A673 (cell line): Measurements from ENCODE around the gene LRP1. TPM values are rescaled to one million over a fixed set of nuclear protein-coding genes. Genes with fewer than 3 reads are reported as not detected.

Source experiments
- BruUV-seq: library from RNA; stranded (reverse); fragments of 400-500 nt; replicated peaks from 2 replicates; lab custom pipeline; 2021; lab: Mats Ljungman, UMichigan
- CTCF ChIA-PET: fragments of 300-600 bp; sonication (Branson Sonifier 250); formaldehyde crosslinking; loops from one replicate; lab custom pipeline; 2022; ENCODE audit warnings: antibody characterized with exemption; lab: Charles Lee
- POLR2A ChIA-PET: fragments of 300-600 bp; sonication (Branson Sonifier 250); formaldehyde crosslinking; loops from one replicate; lab custom pipeline; 2022; ENCODE audit warnings: antibody characterized with exemption; ENCODE audit not compliant: low non-redundant PET; lab: Charles Lee
- DNase-seq: peaks from one replicate; pipeline ENCODE4 v3.0.0-alpha.2; 2015; ENCODE audit warnings: low spot score
- H3K27ac ChIP-seq: fragments of 200-600 bp; sonication (generic); 2 replicates; pipeline ENCODE4 v1.5.1; 2016; ENCODE audit warnings: mixed run types, low read depth, mild to moderate bottlenecking, mixed read lengths, antibody characterized with exemption, low read length; ENCODE audit not compliant: poor library complexity, severe bottlenecking
- H3K27me3 ChIP-seq: fragments of 200-600 bp; sonication (generic); replicated peaks from 2 replicates; pipeline ENCODE4 v1.6.1; 2017; ENCODE audit warnings: mixed run types, low read depth, mild to moderate bottlenecking, mixed read lengths, antibody characterized with exemption, low read length; ENCODE audit not compliant: insufficient read depth, poor library complexity
- H3K36me3 ChIP-seq: fragments of 200-600 bp; sonication (generic); 2 replicates; pipeline ENCODE4 v1.6.1; 2016; ENCODE audit warnings: mixed run types, mild to moderate bottlenecking, mixed read lengths, antibody characterized with exemption, low read length; ENCODE audit not compliant: insufficient read depth, poor library complexity, severe bottlenecking
- H3K4me1 ChIP-seq: fragments of 200-600 bp; sonication (generic); 2 replicates; pipeline ENCODE4 v1.6.1; 2017; ENCODE audit warnings: mixed run types, mild to moderate bottlenecking, mixed read lengths, antibody characterized with exemption, low read length; ENCODE audit not compliant: insufficient read depth, poor library complexity, severe bottlenecking
- H3K4me3 ChIP-seq: fragments of 200-600 bp; sonication (generic); 2 replicates; pipeline ENCODE4 v1.5.1; 2016; ENCODE audit warnings: low read depth, mixed run types, mild to moderate bottlenecking, mixed read lengths, low read length; ENCODE audit not compliant: poor library complexity, severe bottlenecking
- H3K9me3 ChIP-seq: fragments of 200-600 bp; sonication (generic); 2 replicates; pipeline ENCODE4 v1.6.1; 2016; ENCODE audit warnings: mixed run types, low read depth, mild to moderate bottlenecking, mixed read lengths, antibody characterized with exemption, low read length; ENCODE audit not compliant: poor library complexity, severe bottlenecking
- EZH2 ChIP-seq: fragments of 200-600 bp; sonication (generic); IDR thresholded peaks from 2 replicates; pipeline ENCODE4 v1.6.1; 2017; ENCODE audit warnings: borderline replicate concordance, low read depth, mild to moderate bottlenecking, mixed read lengths, antibody characterized with exemption, low read length; ENCODE audit not compliant: poor library complexity, severe bottlenecking
- intact Hi-C: fragments of 100-400 bp; cut with micrococcal nuclease; formaldehyde crosslinking; loops from one replicate; pipeline ENCODE4 v1.10.0; 2022; ENCODE audit not compliant: unreplicated experiment
- total RNA-seq: library from RNA; stranded (reverse); gene quantifications from 2 replicates; pipeline ENCODE4 v1.2.3, GENCODE V29; 2021
- TF ChIP-seq, protein P1 (sequence below): fragments of 300-800, 200-600 bp; sonication (generic); conservative IDR thresholded peaks from 2 replicates; pipeline ENCODE4 v1.5.1; 2017; ENCODE audit warnings: low read depth, mild to moderate bottlenecking, antibody characterized with exemption, low read length, moderate library complexity, mixed read lengths

Gene LRP1
- total RNA-seq, 1 experiment from 2014 or later: 31.0 TPM

GRCh38 chr12:57203201-57203600 lies 74.9 kb downstream of the LRP1 start:
- Histone ChIP-seq H3K9me3 (no peaks in the 10 kb centered on the region), H3K36me3 (peaks cover 9% of the 10 kb centered on the region), H3K4me3 (no peak overlapping the region), H3K27ac (no peak overlapping the region), H3K27me3 (no peaks in the 10 kb centered on the region), H3K4me1 (no peaks in the 10 kb centered on the region)
- BruUV-seq: no TSS peak
- ChIA-PET POLR2A (no interaction called here), CTCF (no interaction called here)
- intact Hi-C loops: no loop called here
- no peak for DNase-seq
- no peak for TF ChIP-seq EZH2

GRCh38 chr12:57203791-57204190 lies 75.5 kb downstream of the LRP1 start:
- BruUV-seq: no TSS peak
- Histone ChIP-seq H3K27me3 (no peaks in the 10 kb centered on the region), H3K27ac (no peak overlapping the region), H3K36me3 (peaks cover 9% of the 10 kb centered on the region), H3K4me3 (no peak overlapping the region), H3K4me1 (no peaks in the 10 kb centered on the region), H3K9me3 (no peaks in the 10 kb centered on the region)
- ChIA-PET CTCF (no interaction called here), POLR2A (no interaction called here)
- TF ChIP-seq, protein P1, sequence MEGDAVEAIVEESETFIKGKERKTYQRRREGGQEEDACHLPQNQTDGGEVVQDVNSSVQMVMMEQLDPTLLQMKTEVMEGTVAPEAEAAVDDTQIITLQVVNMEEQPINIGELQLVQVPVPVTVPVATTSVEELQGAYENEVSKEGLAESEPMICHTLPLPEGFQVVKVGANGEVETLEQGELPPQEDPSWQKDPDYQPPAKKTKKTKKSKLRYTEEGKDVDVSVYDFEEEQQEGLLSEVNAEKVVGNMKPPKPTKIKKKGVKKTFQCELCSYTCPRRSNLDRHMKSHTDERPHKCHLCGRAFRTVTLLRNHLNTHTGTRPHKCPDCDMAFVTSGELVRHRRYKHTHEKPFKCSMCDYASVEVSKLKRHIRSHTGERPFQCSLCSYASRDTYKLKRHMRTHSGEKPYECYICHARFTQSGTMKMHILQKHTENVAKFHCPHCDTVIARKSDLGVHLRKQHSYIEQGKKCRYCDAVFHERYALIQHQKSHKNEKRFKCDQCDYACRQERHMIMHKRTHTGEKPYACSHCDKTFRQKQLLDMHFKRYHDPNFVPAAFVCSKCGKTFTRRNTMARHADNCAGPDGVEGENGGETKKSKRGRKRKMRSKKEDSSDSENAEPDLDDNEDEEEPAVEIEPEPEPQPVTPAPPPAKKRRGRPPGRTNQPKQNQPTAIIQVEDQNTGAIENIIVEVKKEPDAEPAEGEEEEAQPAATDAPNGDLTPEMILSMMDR: no peak
- TF ChIP-seq EZH2: no peak
- intact Hi-C loops: no loop called here
- no peak for DNase-seq

DNA sequence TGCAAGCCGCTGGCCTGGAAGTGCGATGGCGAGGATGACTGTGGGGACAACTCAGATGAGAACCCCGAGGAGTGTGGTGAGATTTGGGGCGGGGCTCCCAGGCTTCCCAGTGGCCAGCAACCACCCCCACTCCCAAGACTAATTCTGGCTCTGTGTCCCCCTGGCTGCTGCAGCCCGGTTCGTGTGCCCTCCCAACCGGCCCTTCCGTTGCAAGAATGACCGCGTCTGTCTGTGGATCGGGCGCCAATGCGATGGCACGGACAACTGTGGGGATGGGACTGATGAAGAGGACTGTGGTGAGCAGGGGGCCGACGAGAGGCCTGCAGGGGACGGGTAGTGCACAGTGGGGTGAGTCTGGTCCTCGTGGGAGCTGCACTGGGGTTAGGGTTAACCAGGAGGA lies 76.2 kb downstream of the LRP1 start:
- CTCF ChIA-PET: no interaction called here
- H3K4me3 ChIP-seq: no peak overlapping the region
- TF ChIP-seq, protein P1: no peak
- TF ChIP-seq EZH2: no peak
- no peaks in the 10 kb centered on the region for H3K9me3 ChIP-seq
- no TSS peak for BruUV-seq
- H3K4me1 ChIP-seq: no peaks in the 10 kb centered on the region
- H3K36me3 ChIP-seq: peaks cover 8% of the 10 kb centered on the region
- no peaks in the 10 kb centered on the region for H3K27me3 ChIP-seq
- H3K27ac ChIP-seq: no peak overlapping the region
- POLR2A ChIA-PET: no interaction called here
- DNase-seq: no peak
- intact Hi-C loops: no loop called here

DNA sequence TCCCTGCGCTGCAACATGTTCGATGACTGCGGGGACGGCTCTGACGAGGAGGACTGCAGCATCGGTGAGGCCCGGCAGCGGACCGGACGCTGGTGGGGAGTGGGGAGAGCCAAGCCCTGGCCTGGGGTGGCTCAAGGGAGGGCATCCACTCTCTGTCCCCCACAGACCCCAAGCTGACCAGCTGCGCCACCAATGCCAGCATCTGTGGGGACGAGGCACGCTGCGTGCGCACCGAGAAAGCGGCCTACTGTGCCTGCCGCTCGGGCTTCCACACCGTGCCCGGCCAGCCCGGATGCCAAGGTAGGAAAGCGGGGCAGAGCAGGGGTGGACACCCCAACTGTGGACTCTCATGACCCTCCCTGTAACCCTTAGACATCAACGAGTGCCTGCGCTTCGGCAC lies 76.9 kb downstream of the LRP1 start:
- no peak overlapping the region for H3K4me3 ChIP-seq
- H3K27me3 ChIP-seq: no peaks in the 10 kb centered on the region
- peaks cover 5% of the 10 kb centered on the region for H3K36me3 ChIP-seq
- no peak for DNase-seq
- no peak overlapping the region for H3K27ac ChIP-seq
- TF ChIP-seq EZH2: no peak
- TF ChIP-seq, protein P1: no peak
- CTCF ChIA-PET: no interaction called here
- BruUV-seq: no TSS peak
- POLR2A ChIA-PET: no interaction called here
- intact Hi-C loops: no loop called here
- no peaks in the 10 kb centered on the region for H3K4me1 ChIP-seq
- H3K9me3 ChIP-seq: no peaks in the 10 kb centered on the region
